GM19463 (cell line): Measurements from ENCODE around the gene ZC3H12A.

Experiments
- ATAC-seq: cut with Tn5 transposase; IDR thresholded peaks from one replicate; pipeline ENCODE4 v1.9.1; 2021; ENCODE audit warnings: mild to moderate bottlenecking, moderate library complexity; ENCODE audit not compliant: unreplicated experiment

ZC3H12A gene

DNA sequence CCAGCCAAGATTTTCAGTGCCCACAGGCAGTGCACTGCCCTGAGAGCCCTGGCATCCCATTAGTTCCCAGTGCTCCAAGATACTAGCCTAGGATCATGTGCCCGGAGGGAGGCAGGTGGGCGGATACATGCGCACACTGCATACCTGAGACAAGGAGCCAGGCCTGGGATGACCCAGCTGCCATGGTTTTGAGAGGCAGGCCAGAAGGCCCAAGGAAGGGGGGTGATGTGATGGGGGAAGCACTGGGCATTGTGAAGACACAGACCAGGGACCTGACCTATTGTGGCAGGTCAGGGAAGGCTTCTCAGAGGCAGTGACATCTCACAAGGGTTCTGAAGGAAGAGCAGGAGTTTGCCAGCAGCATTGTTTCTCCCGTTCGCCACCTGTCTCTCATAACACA is 3.6 kb downstream of the ZC3H12A start:
- ATAC-seq: no peak

DNA sequence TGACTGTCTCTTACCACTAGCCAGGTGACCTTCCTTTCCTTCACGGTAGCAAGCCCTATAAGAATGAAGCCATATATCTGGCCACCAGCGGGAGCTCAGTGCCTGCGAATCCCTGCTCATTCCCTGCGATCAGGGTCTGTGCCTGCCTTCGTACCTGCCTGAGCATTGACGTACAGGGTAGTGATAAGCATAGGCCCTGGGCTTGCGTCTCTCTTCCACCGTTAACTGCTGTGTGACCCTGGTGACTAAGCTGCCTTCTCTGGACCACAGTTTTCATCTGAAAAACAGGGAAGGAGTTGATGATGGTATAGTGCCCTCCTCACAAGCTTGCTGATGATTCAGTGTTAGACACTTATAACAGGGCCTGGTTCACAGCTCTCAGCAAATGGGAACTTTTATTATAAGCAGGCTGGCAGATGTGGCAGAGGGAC is 4.1 kb downstream of the ZC3H12A start:
- no peak for ATAC-seq

DNA sequence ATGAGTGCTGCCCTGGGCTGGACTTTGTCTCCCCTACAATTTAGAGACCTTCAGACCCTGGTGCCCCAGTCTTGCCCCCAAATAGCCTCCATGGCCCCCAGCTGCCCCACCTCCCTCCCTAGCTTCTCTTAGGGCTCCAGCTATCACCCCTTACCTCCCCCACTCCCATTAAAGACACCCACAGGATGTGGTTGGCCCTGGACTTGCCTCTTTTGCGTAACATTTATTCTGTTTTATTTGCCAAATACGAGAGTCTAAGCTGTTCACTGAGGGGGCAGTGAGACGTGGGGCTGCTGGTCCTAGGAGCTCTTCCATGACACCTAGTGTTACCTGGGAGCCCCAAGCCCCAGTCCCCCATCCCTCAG is 4.5 kb downstream of the ZC3H12A start:
- no peak for ATAC-seq

DNA sequence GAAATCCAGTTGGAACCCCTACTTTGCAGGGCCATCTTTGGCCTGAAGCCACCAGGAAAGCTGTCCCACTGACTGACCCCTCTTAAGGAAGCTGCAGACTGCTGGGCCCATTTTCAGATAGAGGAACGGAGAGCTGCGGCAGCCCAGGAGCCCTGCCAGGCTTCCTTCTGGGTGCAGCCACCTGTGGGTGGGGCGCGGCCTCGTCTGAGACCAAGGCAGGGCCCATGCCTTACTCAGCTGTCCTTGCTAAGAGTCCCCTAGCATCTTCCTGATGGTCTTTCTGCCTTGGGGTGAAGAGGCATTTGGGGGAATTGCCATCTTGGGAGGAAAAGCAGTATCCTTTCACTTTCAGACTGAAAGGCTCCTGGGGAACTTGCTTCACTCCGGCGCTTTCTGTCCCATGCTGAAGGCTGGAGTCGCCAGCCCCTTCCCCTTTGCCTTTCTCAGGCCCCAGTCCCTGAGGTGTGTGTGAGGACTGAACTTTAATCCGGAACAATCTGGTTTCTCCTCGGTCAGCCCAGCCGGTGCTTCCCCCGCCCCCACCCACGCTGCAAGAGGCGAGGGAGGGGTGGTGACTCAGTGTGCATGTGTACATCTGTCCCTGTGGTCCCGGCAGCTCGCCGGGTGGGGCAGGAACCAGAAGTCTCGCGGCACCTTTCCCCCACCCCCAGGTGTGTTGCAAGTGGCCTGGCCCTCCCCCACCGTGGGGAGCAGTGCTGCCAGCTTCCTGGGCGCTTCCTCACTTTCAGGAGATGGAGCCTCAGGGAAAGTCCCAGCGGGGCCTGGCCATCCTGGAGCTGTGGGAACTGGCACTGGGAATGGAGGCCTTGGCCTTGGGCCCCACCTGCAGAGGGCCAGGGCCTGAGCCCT is 5.1 kb downstream of the ZC3H12A start:
- peak; percentile 49 for ATAC-seq

DNA sequence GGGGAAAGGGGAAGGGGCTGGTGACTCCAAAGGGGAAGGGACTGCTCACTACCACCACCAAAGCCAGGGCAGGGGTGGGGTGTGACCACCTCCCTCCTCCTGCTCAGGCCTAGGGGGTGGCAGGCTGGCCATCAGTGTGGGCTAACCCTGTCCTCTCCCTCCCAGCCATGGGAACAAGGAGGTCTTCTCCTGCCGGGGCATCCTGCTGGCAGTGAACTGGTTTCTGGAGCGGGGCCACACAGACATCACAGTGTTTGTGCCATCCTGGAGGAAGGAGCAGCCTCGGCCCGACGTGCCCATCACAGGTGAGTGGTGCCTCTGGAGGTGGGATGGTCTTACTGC is 5.7 kb downstream of the ZC3H12A start:
- ATAC-seq: no peak

DNA sequence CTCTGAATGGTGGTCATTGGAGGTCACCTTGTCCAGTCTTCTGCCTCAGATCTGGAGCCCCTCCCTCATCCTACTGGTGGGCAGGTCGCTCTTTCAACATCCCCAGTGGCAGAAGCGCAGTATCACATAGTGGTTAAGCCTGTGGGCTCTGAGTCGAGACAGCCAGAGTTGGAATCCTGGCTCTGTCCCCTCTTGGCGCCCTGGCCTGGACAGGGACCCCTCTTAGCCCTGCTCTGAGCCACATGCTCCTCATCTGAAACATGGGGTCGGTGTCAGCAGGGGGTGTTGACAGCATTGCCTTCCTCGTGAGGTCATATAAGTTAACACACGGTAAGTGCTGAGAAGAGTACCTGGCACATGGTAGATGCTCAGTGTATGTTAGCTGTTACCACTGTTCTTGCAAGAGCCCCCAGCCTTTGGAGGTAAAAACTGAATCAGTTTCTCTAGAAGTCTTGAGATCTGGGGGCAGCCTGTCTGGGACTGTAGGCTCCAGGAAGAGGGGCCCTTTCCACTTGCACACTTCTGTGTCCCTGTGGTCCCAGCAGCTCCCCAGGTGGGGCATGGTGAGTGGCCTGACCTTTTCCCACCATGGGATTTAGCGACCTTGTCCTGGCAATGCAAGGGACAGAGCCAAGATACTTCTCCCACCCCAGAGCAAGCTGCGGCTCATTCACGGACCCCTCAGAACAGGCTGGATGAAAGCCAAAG is 6.4 kb downstream of the ZC3H12A start:
- ATAC-seq: no peak

DNA sequence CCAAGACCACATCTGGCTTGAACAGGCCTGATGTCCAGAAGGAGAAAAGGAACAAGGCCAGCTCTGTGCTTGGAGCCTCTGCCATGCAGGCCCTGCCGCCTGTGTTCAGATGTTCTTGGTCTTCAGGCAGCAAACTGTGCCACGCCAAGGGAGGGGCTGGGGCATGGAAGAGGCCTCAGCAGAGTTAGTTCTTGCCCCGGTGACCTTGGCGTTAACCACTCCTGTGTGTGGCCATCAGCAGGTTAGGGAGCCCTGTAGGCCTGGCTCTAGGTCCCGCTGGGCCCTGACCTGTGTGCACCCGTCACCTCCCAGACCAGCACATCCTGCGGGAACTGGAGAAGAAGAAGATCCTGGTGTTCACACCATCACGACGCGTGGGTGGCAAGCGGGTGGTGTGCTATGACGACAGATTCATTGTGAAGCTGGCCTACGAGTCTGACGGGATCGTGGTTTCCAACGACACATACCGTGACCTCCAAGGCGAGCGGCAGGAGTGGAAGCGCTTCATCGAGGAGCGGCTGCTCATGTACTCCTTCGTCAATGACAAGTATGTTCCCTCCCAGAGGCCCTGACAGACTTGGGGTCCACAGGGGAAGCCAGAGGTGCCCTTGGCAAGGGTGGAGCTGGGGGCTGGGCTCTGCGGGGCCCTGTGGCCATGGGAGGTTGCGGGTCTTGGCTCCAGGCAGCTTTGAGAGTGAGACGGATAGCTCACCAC is 7.1 kb downstream of the ZC3H12A start:
- ATAC-seq: no peak

DNA sequence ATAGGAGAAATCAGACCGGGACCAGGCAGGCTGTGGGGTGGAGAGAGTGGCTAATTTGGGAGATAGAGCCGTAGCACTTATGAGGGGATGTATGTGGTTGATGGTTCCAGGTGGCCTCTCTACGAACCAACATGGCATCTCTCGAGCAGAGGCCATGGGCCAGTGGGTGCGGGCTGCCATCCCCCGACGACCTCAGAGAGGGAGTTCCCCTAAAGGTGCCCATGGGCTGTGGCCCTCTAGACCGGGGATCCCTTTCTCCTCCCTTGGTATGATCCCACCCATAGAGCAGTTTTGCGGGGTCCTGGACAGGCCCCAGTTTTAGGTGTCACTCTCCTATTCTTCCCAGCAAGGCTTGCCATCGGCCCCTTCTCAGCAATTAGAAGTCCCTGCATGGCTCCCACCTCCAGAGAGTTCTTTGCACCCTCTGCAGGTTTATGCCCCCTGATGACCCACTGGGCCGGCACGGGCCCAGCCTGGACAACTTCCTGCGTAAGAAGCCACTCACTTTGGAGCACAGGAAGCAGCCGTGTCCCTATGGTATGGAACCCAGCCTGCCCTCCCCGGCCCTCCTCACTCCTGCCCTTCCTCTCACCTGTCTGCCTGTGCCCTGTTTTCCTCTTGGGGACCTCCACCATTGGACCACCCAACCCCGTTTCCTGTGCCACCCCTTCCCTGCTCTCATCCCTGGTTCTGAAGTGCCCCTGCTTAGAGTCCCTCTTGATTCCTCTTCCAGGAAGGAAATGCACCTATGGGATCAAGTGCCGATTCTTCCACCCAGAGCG is 7.8 kb downstream of the ZC3H12A start:
- no peak for ATAC-seq

DNA sequence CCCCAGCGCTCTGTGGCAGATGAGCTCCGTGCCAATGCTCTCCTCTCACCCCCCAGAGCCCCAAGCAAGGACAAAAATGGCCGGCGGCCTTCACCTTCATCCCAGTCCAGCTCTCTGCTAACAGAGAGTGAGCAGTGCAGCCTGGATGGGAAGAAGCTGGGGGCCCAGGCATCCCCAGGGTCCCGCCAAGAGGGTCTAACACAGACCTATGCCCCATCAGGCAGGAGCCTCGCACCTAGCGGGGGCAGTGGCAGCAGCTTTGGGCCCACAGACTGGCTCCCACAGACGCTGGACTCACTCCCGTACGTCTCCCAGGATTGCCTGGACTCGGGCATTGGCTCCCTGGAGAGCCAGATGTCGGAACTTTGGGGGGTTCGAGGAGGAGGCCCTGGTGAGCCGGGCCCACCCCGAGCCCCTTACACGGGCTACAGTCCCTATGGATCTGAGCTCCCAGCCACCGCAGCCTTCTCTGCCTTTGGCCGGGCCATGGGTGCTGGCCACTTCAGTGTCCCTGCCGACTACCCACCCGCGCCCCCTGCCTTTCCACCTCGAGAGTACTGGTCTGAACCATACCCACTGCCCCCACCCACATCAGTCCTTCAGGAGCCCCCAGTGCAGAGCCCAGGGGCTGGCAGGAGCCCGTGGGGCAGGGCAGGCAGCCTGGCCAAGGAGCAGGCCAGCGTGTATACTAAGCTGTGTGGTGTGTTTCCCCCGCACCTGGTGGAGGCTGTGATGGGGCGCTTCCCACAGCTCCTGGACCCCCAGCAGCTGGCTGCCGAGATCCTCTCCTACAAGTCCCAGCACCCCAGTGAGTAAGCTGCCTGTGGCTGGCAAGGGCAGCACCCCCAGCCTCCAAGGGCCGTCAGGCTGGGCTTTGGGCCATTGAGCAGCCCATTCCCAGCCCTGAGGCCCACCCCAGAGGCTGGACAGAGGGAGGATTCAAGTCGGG is 8.7 kb downstream of the ZC3H12A start:
- no peak for ATAC-seq

DNA sequence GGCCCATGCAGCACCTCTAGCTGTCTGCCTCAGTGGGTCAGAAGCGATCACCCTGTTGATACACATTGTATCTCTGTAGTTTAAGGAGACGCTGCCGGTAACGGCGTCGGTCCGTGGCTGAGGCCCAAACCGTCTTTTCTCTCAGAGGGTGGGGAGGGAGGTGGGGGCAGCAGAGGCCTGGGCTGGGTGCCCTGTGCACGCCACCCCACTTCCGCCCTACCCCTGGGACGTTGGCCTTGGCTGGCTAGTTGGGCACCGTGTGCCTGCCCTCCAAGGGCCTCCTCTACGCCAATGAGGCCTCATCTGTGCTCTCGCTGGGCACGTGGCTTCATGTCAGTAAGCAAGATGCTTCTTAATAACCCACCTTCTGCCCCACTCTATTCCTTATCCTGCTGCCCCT is 9.4 kb downstream of the ZC3H12A start:
- ATAC-seq: no peak

DNA sequence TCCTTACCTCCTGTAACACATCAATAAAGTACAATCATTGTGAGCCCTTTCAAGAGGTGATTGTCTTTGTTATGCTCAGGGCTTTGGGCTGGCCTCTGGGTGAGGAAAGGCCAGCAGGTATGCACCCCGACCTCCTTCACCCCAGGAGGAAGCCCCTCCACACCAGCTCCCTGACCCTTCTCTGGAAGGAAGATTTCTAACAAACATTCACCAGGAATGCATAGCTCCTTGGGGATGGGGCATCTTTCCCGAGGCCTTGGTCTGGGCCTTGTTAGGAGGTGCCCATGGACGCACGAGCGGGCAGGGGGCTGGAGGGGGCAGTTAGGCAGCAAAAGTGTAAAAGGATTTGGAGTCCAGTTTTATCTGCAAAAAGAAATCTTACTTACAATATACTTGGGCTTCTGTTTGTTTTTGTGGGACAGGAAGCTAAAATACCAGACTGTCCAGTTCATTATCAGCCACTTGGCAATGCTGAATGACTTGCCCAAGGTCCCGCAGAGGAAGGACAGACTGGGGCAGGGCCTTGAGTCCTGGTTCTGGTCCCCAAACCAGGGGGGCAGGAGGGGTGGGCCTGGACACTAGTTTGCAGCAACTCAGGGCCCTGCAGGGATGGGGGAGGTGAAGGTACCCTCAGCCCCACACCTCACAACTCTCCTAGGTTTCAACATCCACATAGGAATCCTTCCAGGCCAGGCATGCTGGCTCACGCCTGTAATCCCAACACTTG is 10.1 kb downstream of the ZC3H12A start:
- ATAC-seq: no peak

DNA sequence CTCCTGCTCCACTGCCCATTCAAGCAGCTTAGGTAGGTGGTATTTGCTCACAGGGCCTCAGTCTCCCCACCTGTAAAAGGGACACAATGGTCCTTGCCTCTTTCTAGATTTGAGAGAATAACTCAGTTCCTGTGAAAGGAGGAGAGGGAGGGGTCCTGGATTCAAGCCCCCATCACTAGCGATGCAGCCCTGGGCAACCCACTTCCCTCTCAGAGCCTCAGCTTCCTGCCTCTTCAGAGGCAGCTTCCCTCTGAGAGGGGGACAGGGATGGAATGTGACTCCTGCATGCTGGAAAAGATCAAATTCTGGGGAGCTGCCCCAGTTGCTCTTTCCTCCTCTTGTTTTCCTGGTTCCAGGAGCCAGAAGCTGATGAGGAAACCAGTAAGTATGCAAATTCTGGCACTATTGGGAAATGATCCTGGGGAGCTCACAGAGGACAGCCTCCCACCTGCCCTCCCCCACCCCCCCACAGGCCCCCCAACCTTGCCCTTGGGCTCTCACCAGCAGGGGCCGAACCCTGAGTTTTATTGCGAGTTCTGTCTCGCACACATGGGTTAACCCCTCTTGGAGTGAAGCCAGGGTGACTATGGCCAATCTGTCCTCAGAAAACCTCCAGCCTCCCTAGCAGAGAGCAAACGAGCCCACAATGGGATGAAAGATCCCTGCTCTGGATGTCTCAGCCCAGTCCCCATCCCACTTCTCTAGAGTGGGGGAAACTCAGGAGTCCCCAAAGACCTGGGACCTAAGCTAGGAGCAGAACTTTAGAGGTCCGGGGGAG is 11.7 kb downstream of the ZC3H12A start:
- ATAC-seq: no peak

DNA sequence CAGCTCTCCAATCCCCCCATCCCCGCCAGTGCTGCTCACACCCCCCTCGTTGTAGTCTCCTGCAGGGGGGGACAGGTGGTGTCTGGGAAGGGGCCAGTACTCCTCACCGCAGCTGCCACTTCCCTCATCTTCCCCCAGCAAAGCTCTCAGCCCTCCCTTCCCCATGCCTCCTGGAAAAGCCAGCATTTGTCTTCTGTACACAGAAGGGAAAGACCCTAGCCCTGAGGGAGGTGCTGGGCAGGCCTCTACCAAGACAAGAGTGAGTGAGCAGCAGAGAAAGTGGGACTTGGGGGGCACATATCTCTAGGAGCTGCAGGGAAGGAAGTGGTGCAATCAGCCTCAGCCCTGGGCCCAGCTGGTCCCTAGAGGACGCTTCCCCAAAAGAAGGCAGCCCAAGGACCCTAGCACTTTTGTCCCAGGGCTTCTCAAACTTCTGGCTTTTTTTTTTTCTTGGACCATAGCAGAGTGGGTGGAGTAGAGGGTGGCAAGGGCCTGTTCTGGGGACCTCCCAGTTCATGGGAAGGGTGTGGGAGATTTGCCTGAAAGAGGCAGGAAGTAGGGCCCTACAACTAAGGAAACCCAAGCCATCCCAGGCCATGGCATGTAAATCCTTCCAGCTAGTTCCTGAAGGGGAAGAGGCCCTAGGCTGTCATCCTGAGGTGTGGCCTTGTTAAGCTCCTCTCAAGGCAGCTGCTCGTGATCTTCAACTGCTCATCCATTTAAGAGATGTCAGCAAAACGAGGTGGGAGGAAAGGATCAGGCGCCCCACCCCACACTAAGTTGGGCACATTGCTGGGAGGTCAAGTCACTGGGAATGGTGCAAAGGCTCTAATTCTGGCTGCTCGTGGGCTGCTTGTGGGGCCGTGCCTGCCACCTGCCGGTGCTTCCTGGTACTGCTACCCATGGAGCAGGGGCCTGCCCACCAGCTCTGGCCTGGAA is 12.6 kb downstream of the ZC3H12A start:
- ATAC-seq: no peak

DNA sequence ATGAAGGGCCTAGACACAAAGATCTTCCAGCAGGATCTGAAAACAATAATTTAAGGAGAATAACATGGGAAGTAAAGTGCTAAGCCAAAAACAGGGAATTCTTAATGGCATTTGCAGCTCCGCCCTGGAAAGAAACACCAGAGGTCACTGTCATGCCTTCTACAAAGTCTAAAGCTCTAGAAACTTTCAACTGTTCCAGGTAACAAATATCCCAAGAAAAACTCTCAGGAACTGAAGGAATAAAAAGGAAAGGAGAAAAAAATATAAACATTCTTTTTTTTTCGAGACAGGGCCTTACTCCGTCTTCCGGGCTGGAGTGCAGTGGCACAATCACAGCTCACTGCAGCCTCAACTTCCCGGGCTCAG is 13.2 kb downstream of the ZC3H12A start:
- ATAC-seq: no peak

DNA sequence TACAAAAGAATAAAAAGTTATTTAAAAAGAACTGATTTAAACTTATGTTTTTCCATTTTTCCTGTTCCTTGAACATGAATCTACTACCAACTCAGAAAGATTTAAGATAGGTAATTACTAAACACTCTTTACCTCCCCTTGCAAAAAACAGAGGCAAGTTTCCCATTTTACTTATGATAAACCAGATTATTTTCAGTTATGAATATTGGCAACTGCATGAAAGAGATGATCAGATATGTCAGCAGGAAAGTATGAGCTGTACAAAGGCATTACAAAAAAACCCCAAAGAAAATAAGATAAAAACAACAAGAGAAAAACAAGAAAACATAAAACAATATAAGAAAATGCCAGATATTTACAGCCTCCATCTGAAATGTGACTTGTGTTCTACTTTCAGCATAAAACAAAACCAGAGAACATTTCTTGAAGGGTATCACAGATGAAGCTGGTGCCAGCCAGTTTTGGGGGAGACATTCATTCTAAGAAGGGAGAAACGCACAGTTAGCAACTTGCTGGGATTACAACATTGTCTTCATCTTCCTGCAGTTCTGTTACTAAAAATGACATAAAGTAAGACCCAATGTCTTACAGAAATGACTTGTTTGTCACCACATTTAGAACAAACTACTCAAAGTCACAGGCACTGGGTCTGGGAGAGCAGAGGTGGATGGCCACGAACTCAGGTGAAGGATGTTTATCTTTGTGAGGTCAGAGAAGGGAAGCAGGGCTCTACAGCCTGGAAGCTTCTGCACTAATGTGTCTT is 19.1 kb downstream of the ZC3H12A start:
- no peak for ATAC-seq

DNA sequence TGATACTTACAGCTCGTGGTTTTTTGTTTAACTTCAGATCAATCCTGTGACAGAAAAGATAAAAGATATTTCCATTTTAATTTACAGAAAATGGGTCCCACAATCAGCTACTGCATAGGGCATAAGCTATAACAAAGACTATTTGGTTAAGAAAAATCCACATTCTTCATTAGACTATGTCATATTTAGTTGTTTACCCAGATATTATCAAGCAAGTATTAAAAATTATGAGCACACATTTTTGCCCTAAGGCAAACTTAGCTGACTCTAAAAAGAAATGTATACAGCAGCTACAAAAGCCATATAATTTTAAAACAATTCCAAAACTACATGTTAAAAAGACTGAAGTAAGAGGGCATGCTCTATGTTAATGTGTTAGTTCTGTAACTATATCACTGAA is 21.5 kb downstream of the ZC3H12A start:
- ATAC-seq: no peak

DNA sequence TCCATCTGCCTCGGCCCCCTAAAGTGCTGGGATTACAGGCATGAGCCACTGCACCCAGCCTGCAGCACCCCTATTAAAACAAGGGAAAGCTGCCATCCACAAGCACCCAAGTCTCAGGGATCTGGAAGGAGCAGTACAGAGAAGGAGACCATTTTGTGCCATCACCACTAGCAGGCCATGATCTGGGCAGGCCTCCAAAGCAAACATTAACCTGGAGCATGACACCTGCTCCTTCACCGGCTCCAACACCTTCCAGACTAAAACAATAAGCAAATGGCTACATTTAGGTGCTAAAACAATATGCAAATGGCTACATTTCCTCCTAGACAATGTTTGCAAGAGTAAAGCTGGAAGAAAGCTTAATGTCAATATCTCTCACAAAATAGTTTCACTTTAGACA is 23.5 kb downstream of the ZC3H12A start:
- ATAC-seq: no peak
